GM18519 (cell line): Measurements from ENCODE around the gene TMEM214.
A peak's percentile ranks its signal among the peaks of the same experiment; 100 is the strongest.
"Not testable (repeated sequence)": the region's sequence is repeated elsewhere in the genome, so short reads cannot be mapped to it uniquely, and the experiment has no call there.

Experiments
- ATAC-seq: cut with Tn5 transposase; IDR thresholded peaks from one replicate; pipeline ENCODE4 v1.9.1; 2021; ENCODE audit warnings: mild to moderate bottlenecking, moderate library complexity; ENCODE audit not compliant: unreplicated experiment, low FRiP score

Gene TMEM214

GRCh38 chr2:27065128-27065527, 32.4 kb downstream of the TMEM214 start:
- no peak for ATAC-seq

- ATAC-seq, result no peak
These were observed 34.6 kb downstream of the TMEM214 start for GRCh38 chr2:27067385-27067784.

- no peak for ATAC-seq
These were observed 36.7 kb downstream of the TMEM214 start for GRCh38 chr2:27069436-27069835.

- ATAC-seq, result no peak
These were observed 37.3 kb downstream of the TMEM214 start for GRCh38 chr2:27069961-27070618.

- ATAC-seq, result no peak
These were observed 38.0 kb downstream of the TMEM214 start for GRCh38 chr2:27070653-27071276.

- peak; percentile 70 for ATAC-seq
These were observed 38.7 kb downstream of the TMEM214 start, which contains the start of gene OST4 for GRCh38 chr2:27071277-27071989. TSS of gene OST4 (minus strand) at chr2:27071654.

- ATAC-seq, result no peak
These were observed 39.4 kb downstream of the TMEM214 start for GRCh38 chr2:27071990-27072830.

- ATAC-seq, result no peak
These were observed 40.2 kb downstream of the TMEM214 start for GRCh38 chr2:27072920-27073319.

- ATAC-seq, result no peak
These were observed 41.0 kb downstream of the TMEM214 start for GRCh38 chr2:27073782-27074181.

GRCh38 chr2:27074738-27075565, 42.2 kb downstream of the TMEM214 start:
- no peak for ATAC-seq

- ATAC-seq, result not testable (repeated sequence)
These were observed 42.8 kb downstream of the TMEM214 start for GRCh38 chr2:27075566-27075871.

GRCh38 chr2:27076323-27076722, 43.6 kb downstream of the TMEM214 start:
- ATAC-seq, result no peak

GRCh38 chr2:27077231-27077630, 44.5 kb downstream of the TMEM214 start:
- ATAC-seq, result no peak

- no peak for ATAC-seq
These were observed 45.8 kb downstream of the TMEM214 start, which contains the start of gene EMILIN1 for GRCh38 chr2:27078267-27079194. TSS of gene EMILIN1 (plus strand) at chr2:27078615. CDS start at chr2:27079066, 451 bp downstream.

GRCh38 chr2:27079233-27080139, 46.7 kb downstream of the TMEM214 start:
- no peak for ATAC-seq

- ATAC-seq, result no peak
These were observed 47.3 kb downstream of the TMEM214 start for GRCh38 chr2:27080140-27080469.

GRCh38 chr2:27080603-27080936, 47.8 kb downstream of the TMEM214 start:
- no peak for ATAC-seq
